ENCODE measurements around the gene SLC34A1.

SLC34A1 gene

GRCh38 chr5:177432839-177433657, 48.8 kb downstream of the SLC34A1 start:
- DNase-seq = no peak

GRCh38 chr5:177433658-177434217, 49.5 kb downstream of the SLC34A1 start:
- DNase-seq = no peak

- peak; percentile 65 for DNase-seq
These were observed 50.2 kb downstream of the SLC34A1 start for GRCh38 chr5:177434437-177434836.

GRCh38 chr5:177434942-177435738, 50.9 kb downstream of the SLC34A1 start:
- no peak for DNase-seq

- no peak for DNase-seq
These were observed 51.8 kb downstream of the SLC34A1 start for GRCh38 chr5:177435847-177436536.

- no peak for DNase-seq
These were observed 53.4 kb downstream of the SLC34A1 start for GRCh38 chr5:177437623-177438022.

GRCh38 chr5:177438468-177438867, 54.2 kb downstream of the SLC34A1 start:
- no peak for DNase-seq

- no peak for DNase-seq
These were observed 55.4 kb downstream of the SLC34A1 start for GRCh38 chr5:177439518-177440053.

- peak; percentile 43 for DNase-seq
These were observed 56.2 kb downstream of the SLC34A1 start for GRCh38 chr5:177440211-177440989.

GRCh38 chr5:177440990-177441780, 57.0 kb downstream of the SLC34A1 start:
- no peak for DNase-seq

- DNase-seq = no peak
These were observed 58.0 kb downstream of the SLC34A1 start for GRCh38 chr5:177442066-177442826.

GRCh38 chr5:177443144-177443983, 59.1 kb downstream of the SLC34A1 start:
- no peak for DNase-seq

GRCh38 chr5:177444106-177445051, 60.1 kb downstream of the SLC34A1 start:
- no peak for DNase-seq

- DNase-seq = no peak
These were observed 61.0 kb downstream of the SLC34A1 start for GRCh38 chr5:177445052-177445916.

- no peak for DNase-seq
These were observed 61.6 kb downstream of the SLC34A1 start for GRCh38 chr5:177445917-177446199.

GRCh38 chr5:177446200-177447065, 62.2 kb downstream of the SLC34A1 start, which contains the start of gene PRR7:
TSS of gene PRR7 (plus strand) at chr5:177446814. CDS start at chr5:177455068, 8,254 bp downstream.
- peak; percentile 81 for DNase-seq

Data from activated naive CD4-positive, alpha-beta T cell treated with anti-CD3 and anti-CD28 coated beads, Interleukin-2, amount 50 U/mL, for 16 hours (primary cell).